Gastrocnemius medialis (tissue), 4 donors: ENCODE measurements around the gene NMS.

Source experiments
- POLR2A ChIP-seq, 2 donors: fragments of 450-650 bp; IDR thresholded peaks; one replicate each; pipeline ENCODE4 v1.6.1; 2017; ENCODE audit warnings: antibody characterized with exemption in 2 of 2, mild to moderate bottlenecking in 2 of 2, moderate library complexity in 2 of 2
- TF ChIP-seq, protein P1 (sequence below), 5 experiments: fragments of 450-650 bp in 3 of 5; fragments of 200-600 bp in 2 of 5; sonication (generic) in 2 of 5; IDR thresholded peaks in 4 of 5; conservative IDR thresholded peaks in 1 of 5; 1 replicate in 4 of 5; 2 replicates in 1 of 5; pipeline ENCODE4 v1.5.1; 2016 to 2019; ENCODE audit warnings: antibody characterized with exemption in 5 of 5, mild to moderate bottlenecking in 3 of 5, moderate library complexity in 3 of 5

DNA sequence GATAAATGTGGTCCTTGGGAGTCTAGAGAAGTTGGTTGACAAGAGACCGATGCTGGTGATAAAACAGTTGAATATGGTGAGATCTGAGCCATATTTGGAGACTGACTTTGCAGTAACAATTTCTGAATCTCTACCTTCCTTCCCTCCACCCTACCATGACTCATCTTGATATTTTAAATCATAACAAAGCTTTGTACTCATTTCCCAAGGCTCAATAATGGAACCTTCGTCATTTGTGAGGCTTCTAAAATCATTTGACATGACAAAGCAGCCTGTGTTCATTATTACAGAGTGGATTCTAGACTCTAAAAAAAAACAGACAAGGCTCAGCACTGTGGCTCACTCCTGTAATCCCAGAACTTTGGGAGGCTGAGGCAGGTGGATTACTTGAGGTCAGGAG is 54.0 kb downstream of the NMS start:
- TF ChIP-seq, protein P1, sequence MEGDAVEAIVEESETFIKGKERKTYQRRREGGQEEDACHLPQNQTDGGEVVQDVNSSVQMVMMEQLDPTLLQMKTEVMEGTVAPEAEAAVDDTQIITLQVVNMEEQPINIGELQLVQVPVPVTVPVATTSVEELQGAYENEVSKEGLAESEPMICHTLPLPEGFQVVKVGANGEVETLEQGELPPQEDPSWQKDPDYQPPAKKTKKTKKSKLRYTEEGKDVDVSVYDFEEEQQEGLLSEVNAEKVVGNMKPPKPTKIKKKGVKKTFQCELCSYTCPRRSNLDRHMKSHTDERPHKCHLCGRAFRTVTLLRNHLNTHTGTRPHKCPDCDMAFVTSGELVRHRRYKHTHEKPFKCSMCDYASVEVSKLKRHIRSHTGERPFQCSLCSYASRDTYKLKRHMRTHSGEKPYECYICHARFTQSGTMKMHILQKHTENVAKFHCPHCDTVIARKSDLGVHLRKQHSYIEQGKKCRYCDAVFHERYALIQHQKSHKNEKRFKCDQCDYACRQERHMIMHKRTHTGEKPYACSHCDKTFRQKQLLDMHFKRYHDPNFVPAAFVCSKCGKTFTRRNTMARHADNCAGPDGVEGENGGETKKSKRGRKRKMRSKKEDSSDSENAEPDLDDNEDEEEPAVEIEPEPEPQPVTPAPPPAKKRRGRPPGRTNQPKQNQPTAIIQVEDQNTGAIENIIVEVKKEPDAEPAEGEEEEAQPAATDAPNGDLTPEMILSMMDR (IDR thresholded peaks at IDR 0.05 in 4 of 5, conservative IDR thresholded peaks at IDR 0.05 in 1 of 5) = no peak
- no peak for TF ChIP-seq POLR2A (IDR thresholded peaks at IDR 0.05)
